B cell (primary cell): Measurements from ENCODE around the gene SEMA3F. TPM values are rescaled to one million over a fixed set of nuclear protein-coding genes. Genes with fewer than 3 reads are reported as not detected.

ENCODE experiments used
- ATAC-seq: fragments of 200-7000 bp; cut with Tn5 transposase; one replicate; pipeline ENCODE4 v1.10.0; 2021; ENCODE audit warnings: low read depth, mild to moderate bottlenecking, moderate number of reproducible peaks, moderate library complexity
- CTCF ChIA-PET: fragments of 350-600 bp; sonication (Branson Sonifier 250); formaldehyde crosslinking; loops from one replicate; lab custom pipeline; 2021; ENCODE audit warnings: antibody characterized with exemption, inconsistent platforms; lab: Charles Lee
- POLR2A ChIA-PET: fragments of 350-600 bp; sonication (Branson Sonifier 250); formaldehyde crosslinking; loops from one replicate; lab custom pipeline; 2021; ENCODE audit warnings: antibody characterized with exemption; lab: Charles Lee
- DNase-seq: peaks from one replicate; pipeline ENCODE4 v3.0.0; 2013
- H2AFZ ChIP-seq: 2 replicates; pipeline ENCODE4 v1.6.1; 2012; ENCODE audit warnings: mild to moderate bottlenecking, low read depth, low read length; ENCODE audit not compliant: insufficient read depth, poor library complexity, severe bottlenecking
- H3K27ac ChIP-seq, 2 donors: 1 replicate in 1 of 2; 2 replicates in 1 of 2; pipeline ENCODE4 v1.5.1; 2012 to 2013; ENCODE audit warnings: low read length in 2 of 2, mild to moderate bottlenecking in 2 of 2, moderate library complexity in 1 of 2
- H3K27me3 ChIP-seq, 4 experiments: fragments of 200-600 bp in 1 of 4; sonication (generic) in 1 of 4; replicated peaks in 1 of 4; 1 replicate in 2 of 4; 2 replicates in 2 of 4; pipeline versions ENCODE4 v1.6.1 to v1.7.0; 2013 to 2016; ENCODE audit warnings: low read length in 3 of 4, mild to moderate bottlenecking in 2 of 4, mixed read lengths in 1 of 4, moderate library complexity in 1 of 4; ENCODE audit not compliant: insufficient read depth in 4 of 4, control insufficient read depth in 3 of 4; ENCODE audit errors: control extremely low read depth in 1 of 4
- H3K36me3 ChIP-seq, 2 experiments: replicated peaks in 1 of 2; 1 replicate in 1 of 2; 2 replicates in 1 of 2; pipeline versions ENCODE4 v1.6.1 to v1.7.1; 2013; ENCODE audit warnings: low read length in 1 of 2; ENCODE audit not compliant: insufficient read depth in 2 of 2, control insufficient read depth in 1 of 2; ENCODE audit errors: control extremely low read depth in 1 of 2, extremely low read depth in 1 of 2
- H3K4me1 ChIP-seq, 2 donors: fragments of 200-600 bp in 1 of 2; sonication (generic) in 1 of 2; 1 replicate in 1 of 2; 2 replicates in 1 of 2; pipeline versions ENCODE4 v1.5.1 to v1.6.1; 2013 to 2017; ENCODE audit warnings: low read length in 2 of 2; ENCODE audit not compliant: control insufficient read depth in 2 of 2, insufficient read depth in 2 of 2
- H3K4me2 ChIP-seq: replicated peaks from 2 replicates; pipeline ENCODE3; 2012; ENCODE audit warnings: mild to moderate bottlenecking, low read depth, low read length; ENCODE audit not compliant: poor library complexity, severe bottlenecking
- H3K4me3 ChIP-seq, 5 experiments: fragments of 200-600 bp in 1 of 5; sonication (generic) in 1 of 5; 1 replicate in 3 of 5; 2 replicates in 2 of 5; pipeline versions ENCODE4 v1.5.1 to v1.7.0; 2011 to 2016; ENCODE audit warnings: low read length in 4 of 5, mild to moderate bottlenecking in 4 of 5, low read depth in 2 of 5, control low read depth in 1 of 5, moderate library complexity in 1 of 5; ENCODE audit not compliant: insufficient read depth in 1 of 5; ENCODE audit errors: control extremely low read depth in 1 of 5, extremely low read depth in 1 of 5
- H3K79me2 ChIP-seq: fragments of 200-600 bp; sonication (generic); one replicate; pipeline ENCODE4 v1.6.0; 2016; ENCODE audit warnings: low read length; ENCODE audit not compliant: control insufficient read depth, insufficient read depth
- H3K9ac ChIP-seq: fragments of 200-600 bp; sonication (generic); 2 replicates; pipeline ENCODE4 v1.6.1; 2017; ENCODE audit warnings: mild to moderate bottlenecking, low read length, moderate library complexity
- H3K9me3 ChIP-seq, 3 donors: one replicate each; pipeline versions ENCODE4 v1.6.1 to v1.7.1; 2013; ENCODE audit warnings: low read length in 2 of 3; ENCODE audit not compliant: control insufficient read depth in 2 of 3, insufficient read depth in 1 of 3; ENCODE audit errors: control extremely low read depth in 1 of 3
- H4K20me1 ChIP-seq: 2 replicates; pipeline ENCODE4 v1.6.0; 2012; ENCODE audit warnings: mild to moderate bottlenecking, low read length; ENCODE audit not compliant: insufficient read depth, control insufficient read depth, poor library complexity, severe bottlenecking
- H3K27ac Mint-ChIP-seq: one replicate; pipeline ENCODE4 v1.8.0; 2021; ENCODE audit warnings: mixed read lengths
- H3K27me3 Mint-ChIP-seq: one replicate; pipeline ENCODE4 v1.8.0; 2021; ENCODE audit warnings: mixed read lengths
- H3K4me1 Mint-ChIP-seq: one replicate; pipeline ENCODE4 v1.8.0; 2021; ENCODE audit warnings: mixed read lengths
- H3K4me3 Mint-ChIP-seq: one replicate; pipeline ENCODE4 v1.8.0; 2021; ENCODE audit warnings: mixed read lengths
- H3K9me3 Mint-ChIP-seq: one replicate; pipeline ENCODE4 v1.8.0; 2022; ENCODE audit warnings: mixed read lengths; ENCODE audit not compliant: insufficient read depth
- EZH2 ChIP-seq: IDR thresholded peaks from 2 replicates; pipeline ENCODE4 v1.6.1; 2012; ENCODE audit warnings: borderline replicate concordance, low read depth, mild to moderate bottlenecking, moderate library complexity, low read length; ENCODE audit not compliant: insufficient read depth, poor library complexity, severe bottlenecking
- WGBS: methylation state at CpG from one replicate; pipeline ENCODE4 v1.1.5; 2013; ENCODE audit warnings: missing lambda C conversion rate; ENCODE audit not compliant: insufficient coverage; 5-methylcytosine and 5-hydroxymethylcytosine counted together
- intact Hi-C: fragments of 100-400 bp; cut with micrococcal nuclease; formaldehyde crosslinking; loops from one replicate; pipeline ENCODE4 v1.10.0; 2022
- polyA plus RNA-seq: library from polyadenylated mRNA; depleted of rRNA; stranded (reverse); fragments of >200 nt; gene quantifications from 2 replicates; pipeline ENCODE4 v1.2.3, GENCODE V29; 2012
- total RNA-seq, 2 donors: library from RNA; stranded (reverse); fragments of 120-200 nt in 1 of 2; gene quantifications; 1 replicate in 1 of 2; 2 replicates in 1 of 2; pipeline versions ENCODE4 v1.2.3 to v1.2.4, GENCODE V29; 2013 to 2022
- TF ChIP-seq, protein P1 (sequence below): fragments of 200-600 bp; IDR thresholded peaks from one replicate; pipeline ENCODE4 v1.8.0; 2022; ENCODE audit warnings: antibody characterized with exemption, mild to moderate bottlenecking

SEMA3F gene
- total and polyA plus RNA-seq, 2 donors (not counting 1 experiment from before 2014, with no cell fraction given): 0.27 TPM; not detected in 1

DNA sequence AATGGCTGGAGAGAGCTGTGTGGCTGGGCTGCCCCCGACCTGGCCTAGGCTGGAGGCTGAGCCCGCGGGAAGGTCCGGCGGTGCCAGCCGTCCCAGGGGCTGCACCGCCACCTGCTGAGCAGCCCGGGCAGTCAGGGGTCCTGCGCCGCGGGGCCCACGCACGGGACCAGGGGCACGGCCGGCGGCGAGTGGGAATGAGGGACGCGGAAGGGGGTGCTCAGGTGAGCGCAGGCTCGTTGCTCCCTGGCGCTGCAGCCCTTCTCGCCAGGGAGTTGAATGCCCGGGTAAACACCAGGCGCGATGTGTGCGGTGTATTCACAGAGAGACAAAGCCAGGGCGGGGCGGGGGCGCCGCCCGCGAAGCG lies 666 bp upstream of the SEMA3F start:
- Mint-ChIP-seq H3K27me3 (peaks cover 34% of the 10 kb centered on the region), H3K9me3 (no peaks in the 10 kb centered on the region), H3K4me3 (peak overlapping the region; percentile 84), H3K4me1 (peaks cover 15% of the 10 kb centered on the region), H3K27ac (no peak overlapping the region)
- peak; percentile 64 for DNase-seq
- no peak overlapping the region for H3K27ac ChIP-seq
- peak overlapping the region; percentile 60 for H3K9ac ChIP-seq
- no peaks in the 10 kb centered on the region for H3K79me2 ChIP-seq
- peak overlapping the region; percentile 98 for H3K4me2 ChIP-seq
- peaks cover 14 to 20% of the 10 kb centered on the region in 2 donors for H3K4me1 ChIP-seq
- no peak for TF ChIP-seq EZH2
- TF ChIP-seq, protein P1, sequence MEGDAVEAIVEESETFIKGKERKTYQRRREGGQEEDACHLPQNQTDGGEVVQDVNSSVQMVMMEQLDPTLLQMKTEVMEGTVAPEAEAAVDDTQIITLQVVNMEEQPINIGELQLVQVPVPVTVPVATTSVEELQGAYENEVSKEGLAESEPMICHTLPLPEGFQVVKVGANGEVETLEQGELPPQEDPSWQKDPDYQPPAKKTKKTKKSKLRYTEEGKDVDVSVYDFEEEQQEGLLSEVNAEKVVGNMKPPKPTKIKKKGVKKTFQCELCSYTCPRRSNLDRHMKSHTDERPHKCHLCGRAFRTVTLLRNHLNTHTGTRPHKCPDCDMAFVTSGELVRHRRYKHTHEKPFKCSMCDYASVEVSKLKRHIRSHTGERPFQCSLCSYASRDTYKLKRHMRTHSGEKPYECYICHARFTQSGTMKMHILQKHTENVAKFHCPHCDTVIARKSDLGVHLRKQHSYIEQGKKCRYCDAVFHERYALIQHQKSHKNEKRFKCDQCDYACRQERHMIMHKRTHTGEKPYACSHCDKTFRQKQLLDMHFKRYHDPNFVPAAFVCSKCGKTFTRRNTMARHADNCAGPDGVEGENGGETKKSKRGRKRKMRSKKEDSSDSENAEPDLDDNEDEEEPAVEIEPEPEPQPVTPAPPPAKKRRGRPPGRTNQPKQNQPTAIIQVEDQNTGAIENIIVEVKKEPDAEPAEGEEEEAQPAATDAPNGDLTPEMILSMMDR: no peak
- POLR2A ChIA-PET: no interaction called here
- peaks cover 9% of the 10 kb centered on the region for H4K20me1 ChIP-seq
- intact Hi-C loops: loop anchor here (2.0 kb wide), 1 partner anchor 72 kb away; no protein-coding TSS in a partner anchor
- no peaks in the 10 kb centered on the region for H3K36me3 ChIP-seq
- peak overlapping the region; percentile 73 for H2AFZ ChIP-seq
- peaks cover 0 to 48% (median 19%) of the 10 kb centered on the region in 4 experiments for H3K27me3 ChIP-seq
- CTCF ChIA-PET: interaction anchor here (0.6 kb wide), 1 partner anchor 107 kb away, joined by 3 read pairs; no protein-coding TSS in a partner anchor
- ATAC-seq: peak; percentile 15
- peak overlapping the region in 4 of 5 experiments; percentile 17 to 60 (median 54) for H3K4me3 ChIP-seq
- 2% methylated on average over 34 of the region's 34 CpGs for WGBS
- peaks cover 0 to 6% (median 0%) of the 10 kb centered on the region in 3 donors for H3K9me3 ChIP-seq

DNA sequence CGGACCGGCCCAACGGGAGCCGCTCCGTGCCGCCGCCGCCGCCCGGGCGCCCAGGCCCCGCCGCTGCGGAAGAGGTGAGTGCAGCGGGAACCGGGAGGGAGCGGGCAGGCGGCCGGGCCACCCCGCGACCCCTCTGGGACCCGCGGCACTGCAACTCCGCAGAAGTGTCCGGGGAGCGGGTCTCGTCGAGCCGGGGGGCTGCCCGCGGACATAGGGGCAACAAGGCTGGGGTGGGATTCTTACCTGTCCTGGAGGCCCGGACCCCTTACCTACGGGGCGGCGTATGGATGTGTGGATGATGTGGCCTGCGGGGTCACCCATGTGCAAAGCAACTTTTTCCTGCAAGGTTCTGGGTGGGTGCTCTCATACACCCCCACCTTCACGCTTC lies 361 bp downstream of the SEMA3F start:
- H3K4me3 Mint-ChIP-seq: peak overlapping the region; percentile 86
- no peak for DNase-seq
- Histone ChIP-seq H3K9ac (peak overlapping the region; percentile 51), H3K36me3 (no peaks in the 10 kb centered on the region), H3K27ac (no peak overlapping the region), H4K20me1 (peaks cover 9% of the 10 kb centered on the region), H3K4me2 (peak overlapping the region; percentile 98), H3K4me3 (peak overlapping the region in 2 of 5 experiments; percentile 11 to 50), H3K4me1 (peaks cover 14 to 20% of the 10 kb centered on the region in 2 donors), H3K79me2 (no peaks in the 10 kb centered on the region), H2AFZ (no peak overlapping the region), H3K9me3 (peaks cover 0 to 6% (median 0%) of the 10 kb centered on the region in 3 donors), H3K27me3 (peaks cover 0 to 48% (median 19%) of the 10 kb centered on the region in 4 experiments)
- TF ChIP-seq EZH2: no peak
- TF ChIP-seq, protein P1: no peak
- ATAC-seq: no peak
- ChIA-PET CTCF (interaction anchor here (1.0 kb wide), 1 partner anchor 39 kb away, joined by 3 read pairs; no protein-coding TSS in a partner anchor), POLR2A (no interaction called here)
- no peaks in the 10 kb centered on the region for H3K9me3 Mint-ChIP-seq
- H3K27ac Mint-ChIP-seq: peak overlapping the region; percentile 26
- H3K27me3 Mint-ChIP-seq: peaks cover 32% of the 10 kb centered on the region
- 2% methylated on average over 34 of the region's 37 CpGs for WGBS
- intact Hi-C loops: loop anchor here (1.0 to 2.0 kb wide), 2 partner anchors 37 to 71 kb away; no protein-coding TSS in a partner anchor
- H3K4me1 Mint-ChIP-seq: peaks cover 15% of the 10 kb centered on the region
